Hepatocyte (in vitro differentiated cells): Measurements from ENCODE around the gene TMC5.

Experiments used
- CTCF ChIP-seq: fragments of 200-600 bp; sonication (generic); IDR thresholded peaks from 2 replicates; pipeline ENCODE4 v1.5.1; 2016; ENCODE audit warnings: antibody characterized with exemption, mild to moderate bottlenecking; ENCODE audit not compliant: poor library complexity
- EZH2phosphoT487 ChIP-seq: fragments of 200-600 bp; sonication (generic); IDR thresholded peaks from one replicate; pipeline ENCODE4 v1.6.1; 2018; ENCODE audit warnings: antibody characterized with exemption, mild to moderate bottlenecking, low read depth, moderate library complexity; ENCODE audit not compliant: unreplicated experiment, severe bottlenecking

- TF ChIP-seq CTCF, result no peak
- TF ChIP-seq EZH2phosphoT487, result no peak
Measured at GRCh38 chr16:19518388-19518787, 100.7 kb downstream of the TMC5 start.
